GM12873 (cell line): Measurements from ENCODE around the gene CPA4.

ENCODE experiments used
- CTCF ChIP-seq: IDR thresholded peaks from 2 replicates; pipeline ENCODE4 v1.5.1; 2012; ENCODE audit warnings: low read depth, mild to moderate bottlenecking, moderate library complexity, low read length, control low read depth; ENCODE audit not compliant: insufficient read depth; ENCODE audit errors: missing control alignments

Gene CPA4

DNA sequence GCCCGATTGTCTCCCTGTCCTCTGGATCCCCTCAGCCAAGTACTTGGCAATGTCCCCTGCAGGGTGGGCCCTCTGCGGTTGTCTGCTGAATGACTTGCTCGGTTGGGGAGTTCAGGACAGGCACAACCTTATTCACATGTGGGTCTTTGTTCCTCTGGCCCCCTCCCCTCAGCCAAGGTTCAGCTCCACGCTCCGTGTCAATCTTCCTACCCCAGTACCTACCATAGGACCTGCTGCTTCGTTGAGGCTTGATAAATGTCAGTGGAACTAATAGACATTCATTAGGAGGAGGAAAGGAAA lies 58.8 kb downstream of the CPA4 start:
- no peak for TF ChIP-seq CTCF

GRCh38 chr7:130352194-130353074 lies 59.5 kb downstream of the CPA4 start:
- no peak for TF ChIP-seq CTCF

GRCh38 chr7:130353196-130353595 lies 60.2 kb downstream of the CPA4 start:
- no peak for TF ChIP-seq CTCF

DNA sequence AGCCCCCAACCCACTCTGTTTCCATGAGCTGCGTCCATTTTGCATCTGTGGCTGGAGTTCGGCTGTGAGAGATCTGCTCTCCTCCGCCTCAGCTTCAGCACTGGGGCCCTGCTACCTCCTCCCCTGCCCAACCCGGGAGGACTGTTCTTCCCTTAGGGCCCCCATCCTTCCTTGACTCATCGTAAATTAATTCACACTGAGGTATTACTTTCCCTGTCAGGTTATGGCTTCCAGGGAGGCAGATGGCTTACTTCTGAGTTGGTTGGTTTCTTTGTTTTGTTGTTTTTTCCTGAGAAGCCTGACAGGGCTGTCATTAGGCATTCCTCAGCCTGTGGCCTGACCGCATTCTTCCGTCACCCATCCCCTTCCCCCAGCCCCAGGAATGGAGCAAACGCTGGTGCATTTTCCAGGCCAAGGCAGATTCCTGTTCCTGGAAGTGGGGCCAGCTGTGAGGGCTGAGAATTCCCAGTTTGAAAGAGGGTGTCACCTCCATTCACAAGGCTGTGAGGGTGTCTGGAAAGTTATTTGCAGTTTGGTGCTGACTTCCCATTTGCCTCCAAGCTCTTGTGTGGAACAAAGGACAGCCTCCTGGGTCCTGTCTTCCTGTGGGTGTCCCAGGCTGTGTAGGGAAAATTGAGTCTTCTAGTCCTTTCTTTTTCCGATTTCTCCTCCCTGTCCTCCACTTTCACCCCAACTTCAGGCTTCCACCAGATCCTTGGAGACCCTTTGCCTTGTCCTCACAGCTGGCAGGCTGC lies 63.3 kb downstream of the CPA4 start:
- TF ChIP-seq CTCF, result no peak

DNA sequence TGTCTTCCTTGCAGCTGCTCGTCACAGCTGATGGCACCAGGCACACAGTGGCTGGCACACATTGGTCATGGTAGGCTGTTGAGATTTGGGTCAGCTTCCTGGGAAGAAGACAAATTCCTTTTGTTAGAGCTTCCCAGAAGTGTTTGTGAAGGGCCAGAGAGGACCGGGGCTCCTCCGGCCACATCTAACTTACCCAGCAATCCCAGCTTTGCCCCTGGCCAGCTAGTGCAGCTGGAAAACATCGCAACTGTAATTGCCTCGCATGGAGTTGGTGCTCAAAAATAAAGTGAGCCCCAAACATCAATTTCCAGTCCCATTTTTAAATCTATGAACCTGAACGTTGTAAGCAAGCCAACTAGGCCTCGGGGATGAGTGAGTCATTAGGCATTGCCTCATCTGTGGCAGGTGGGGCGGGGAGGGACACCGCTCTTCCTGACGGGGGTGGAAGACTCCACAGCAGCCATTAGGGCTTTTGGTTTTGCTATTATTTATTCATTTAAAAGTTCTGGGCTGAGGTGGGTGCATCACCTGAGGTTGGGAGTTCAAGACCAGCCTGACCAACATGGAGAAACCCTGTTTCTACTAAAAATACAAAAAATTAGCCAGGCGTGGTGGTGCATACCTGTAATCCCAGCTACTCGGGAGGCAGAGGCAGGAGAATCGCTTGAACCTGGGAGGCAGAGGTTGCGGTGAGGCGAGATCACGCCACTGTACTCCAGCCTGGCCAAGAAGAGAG lies 64.1 kb downstream of the CPA4 start:
- no peak for TF ChIP-seq CTCF

DNA sequence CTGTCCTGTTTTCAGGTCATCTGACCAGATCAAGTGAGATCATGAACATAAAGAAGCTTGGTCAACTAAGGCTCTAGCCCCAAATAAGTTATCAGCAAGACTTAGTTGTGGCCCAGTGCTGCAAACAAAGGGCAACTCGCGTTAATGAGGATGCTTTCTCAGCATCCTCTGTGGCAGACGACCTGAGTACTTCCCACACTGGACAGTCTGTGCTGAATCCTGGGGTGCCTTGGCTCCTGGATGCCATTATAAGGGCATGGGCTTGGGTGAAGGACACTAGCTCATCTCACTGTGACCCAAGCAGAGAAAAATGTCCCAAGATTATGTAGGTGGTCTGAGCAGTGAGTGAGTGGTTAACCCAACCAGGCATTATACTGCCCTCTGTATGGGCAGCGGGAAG lies 65.5 kb downstream of the CPA4 start:
- TF ChIP-seq CTCF, result no peak
